ENCODE measurements around the gene FAM186B. TPM values are rescaled to one million over a fixed set of nuclear protein-coding genes. Genes with fewer than 3 reads are reported as not detected.

FAM186B gene
- total RNA-seq, 1 experiment from 2014 or later, result 0.42 TPM

GRCh38 chr12:49578471-49579112 lies 26.8 kb downstream of the FAM186B start (continued):
- TF ChIP-seq, protein P1, sequence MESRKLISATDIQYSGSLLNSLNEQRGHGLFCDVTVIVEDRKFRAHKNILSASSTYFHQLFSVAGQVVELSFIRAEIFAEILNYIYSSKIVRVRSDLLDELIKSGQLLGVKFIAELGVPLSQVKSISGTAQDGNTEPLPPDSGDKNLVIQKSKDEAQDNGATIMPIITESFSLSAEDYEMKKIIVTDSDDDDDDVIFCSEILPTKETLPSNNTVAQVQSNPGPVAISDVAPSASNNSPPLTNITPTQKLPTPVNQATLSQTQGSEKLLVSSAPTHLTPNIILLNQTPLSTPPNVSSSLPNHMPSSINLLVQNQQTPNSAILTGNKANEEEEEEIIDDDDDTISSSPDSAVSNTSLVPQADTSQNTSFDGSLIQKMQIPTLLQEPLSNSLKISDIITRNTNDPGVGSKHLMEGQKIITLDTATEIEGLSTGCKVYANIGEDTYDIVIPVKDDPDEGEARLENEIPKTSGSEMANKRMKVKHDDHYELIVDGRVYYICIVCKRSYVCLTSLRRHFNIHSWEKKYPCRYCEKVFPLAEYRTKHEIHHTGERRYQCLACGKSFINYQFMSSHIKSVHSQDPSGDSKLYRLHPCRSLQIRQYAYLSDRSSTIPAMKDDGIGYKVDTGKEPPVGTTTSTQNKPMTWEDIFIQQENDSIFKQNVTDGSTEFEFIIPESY (IDR thresholded peaks at IDR 0.05; ENCODE audit: extremely low read depth, insufficient replicate concordance, low read length), result no peak
- TF ChIP-seq YY1 (IDR thresholded peaks at IDR 0.05; ENCODE audit: extremely low read depth, insufficient replicate concordance, low read depth, low read length) (no peak), CEBPB (IDR thresholded peaks at IDR 0.05; ENCODE audit: low read depth) (no peak), RAD21 (IDR thresholded peaks at IDR 0.05; ENCODE audit: low read depth) (no peak), FOSL1 (IDR thresholded peaks at IDR 0.05; ENCODE audit: low read depth) (no peak), CBX3 (IDR thresholded peaks at IDR 0.05; ENCODE audit: low read depth) (no peak), SP1 (IDR thresholded peaks at IDR 0.05; ENCODE audit: low read depth) (no peak), SIN3A (IDR thresholded peaks at IDR 0.05; ENCODE audit: low read depth) (no peak)
- TF ChIP-seq, protein P2, sequence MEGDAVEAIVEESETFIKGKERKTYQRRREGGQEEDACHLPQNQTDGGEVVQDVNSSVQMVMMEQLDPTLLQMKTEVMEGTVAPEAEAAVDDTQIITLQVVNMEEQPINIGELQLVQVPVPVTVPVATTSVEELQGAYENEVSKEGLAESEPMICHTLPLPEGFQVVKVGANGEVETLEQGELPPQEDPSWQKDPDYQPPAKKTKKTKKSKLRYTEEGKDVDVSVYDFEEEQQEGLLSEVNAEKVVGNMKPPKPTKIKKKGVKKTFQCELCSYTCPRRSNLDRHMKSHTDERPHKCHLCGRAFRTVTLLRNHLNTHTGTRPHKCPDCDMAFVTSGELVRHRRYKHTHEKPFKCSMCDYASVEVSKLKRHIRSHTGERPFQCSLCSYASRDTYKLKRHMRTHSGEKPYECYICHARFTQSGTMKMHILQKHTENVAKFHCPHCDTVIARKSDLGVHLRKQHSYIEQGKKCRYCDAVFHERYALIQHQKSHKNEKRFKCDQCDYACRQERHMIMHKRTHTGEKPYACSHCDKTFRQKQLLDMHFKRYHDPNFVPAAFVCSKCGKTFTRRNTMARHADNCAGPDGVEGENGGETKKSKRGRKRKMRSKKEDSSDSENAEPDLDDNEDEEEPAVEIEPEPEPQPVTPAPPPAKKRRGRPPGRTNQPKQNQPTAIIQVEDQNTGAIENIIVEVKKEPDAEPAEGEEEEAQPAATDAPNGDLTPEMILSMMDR (IDR thresholded peaks at IDR 0.05 in 2 of 3, conservative IDR thresholded peaks at IDR 0.05 in 1 of 3; ENCODE audit: borderline replicate concordance in 1 of 3, insufficient read depth in 1 of 3, low read depth in 2 of 3, low read length in 2 of 3), result no peak
